Measurements from ENCODE around the gene ESPN. TPM values are rescaled to one million over a fixed set of nuclear protein-coding genes. Genes with fewer than 3 reads are reported as not detected.
A peak's percentile ranks its signal among the peaks of the same experiment; 100 is the strongest.
"Not testable (repeated sequence)": the region's sequence is repeated elsewhere in the genome, so short reads cannot be mapped to it uniquely, and the experiment has no call there.

Gene ESPN
- total RNA-seq, 2 donors from 2014 or later: 13.2 to 15.7 TPM

GRCh38 chr1:6395130-6395529 lies 29.4 kb upstream of the ESPN start:
- not testable (repeated sequence) for ATAC-seq; DNase-seq; H3K9me3 ChIP-seq (ENCODE audit: control insufficient read depth, low read length, poor library complexity, severe bottlenecking); H3K27me3 Mint-ChIP-seq; H3K36me3 Mint-ChIP-seq (ENCODE audit: low read depth)
- peaks cover 19% of the 10 kb centered on the region for H3K4me1 Mint-ChIP-seq
- peak overlapping the region; percentile 78 for H3K27ac Mint-ChIP-seq
- peak overlapping the region; percentile 70 for H3K4me3 Mint-ChIP-seq

GRCh38 chr1:6395781-6396244 lies 28.8 kb upstream of the ESPN start:
- not testable (repeated sequence) for H3K4me3 Mint-ChIP-seq; H3K36me3 Mint-ChIP-seq (ENCODE audit: low read depth); DNase-seq; H3K27me3 Mint-ChIP-seq; ATAC-seq; H3K27ac Mint-ChIP-seq; H3K9me3 ChIP-seq (ENCODE audit: control insufficient read depth, low read length, poor library complexity, severe bottlenecking)
- H3K4me1 Mint-ChIP-seq: peaks cover 19% of the 10 kb centered on the region

GRCh38 chr1:6396998-6397397 lies 27.6 kb upstream of the ESPN start:
- Mint-ChIP-seq H3K27me3 (peaks cover 5% of the 10 kb centered on the region), H3K27ac (no peak overlapping the region), H3K4me1 (peaks cover 18% of the 10 kb centered on the region), H3K4me3 (no peak overlapping the region), H3K36me3 (ENCODE audit: low read depth) (no peaks in the 10 kb centered on the region)
- ATAC-seq: no peak
- no peaks in the 10 kb centered on the region for H3K9me3 ChIP-seq (ENCODE audit: control insufficient read depth, low read length, poor library complexity, severe bottlenecking)
- DNase-seq: no peak

GRCh38 chr1:6397844-6398441 lies 26.6 kb upstream of the ESPN start:
- Mint-ChIP-seq H3K4me1 (peaks cover 13% of the 10 kb centered on the region), H3K27me3 (peaks cover 5% of the 10 kb centered on the region)

GRCh38 chr1:6399294-6399693 lies 25.3 kb upstream of the ESPN start:
- no peaks in the 10 kb centered on the region for H3K9me3 ChIP-seq (ENCODE audit: control insufficient read depth, low read length, poor library complexity, severe bottlenecking)
- Mint-ChIP-seq H3K27me3 (peaks cover 5% of the 10 kb centered on the region), H3K4me1 (peaks cover 7% of the 10 kb centered on the region), H3K4me3 (no peak overlapping the region), H3K27ac (peak overlapping the region; percentile 79), H3K36me3 (ENCODE audit: low read depth) (no peaks in the 10 kb centered on the region)
- ATAC-seq (no peak), DNase-seq (no peak)

More at GRCh38 chr1:6397844-6398441, 26.6 kb upstream of the ESPN start:
- no peaks in the 10 kb centered on the region for H3K9me3 ChIP-seq (ENCODE audit: control insufficient read depth, low read length, poor library complexity, severe bottlenecking)
- Mint-ChIP-seq H3K36me3 (ENCODE audit: low read depth) (no peaks in the 10 kb centered on the region), H3K4me3 (no peak overlapping the region), H3K27ac (no peak overlapping the region)
- no peak for ATAC-seq
- no peak for DNase-seq

- no peak overlapping the region for H3K27ac Mint-ChIP-seq
- ATAC-seq: peak; percentile 20
- H3K27me3 Mint-ChIP-seq: peaks cover 5% of the 10 kb centered on the region
These were observed 22.9 kb upstream of the ESPN start for GRCh38 chr1:6401673-6402072.

GRCh38 chr1:6408023-6408422 lies 16.6 kb upstream of the ESPN start:
- DNase-seq: no peak
- ATAC-seq: no peak
- Mint-ChIP-seq H3K27me3 (peaks cover 21% of the 10 kb centered on the region), H3K4me3 (no peak overlapping the region), H3K36me3 (ENCODE audit: low read depth) (no peaks in the 10 kb centered on the region), H3K27ac (no peak overlapping the region), H3K4me1 (peaks cover 2% of the 10 kb centered on the region)
- no peaks in the 10 kb centered on the region for H3K9me3 ChIP-seq (ENCODE audit: control insufficient read depth, low read length, poor library complexity, severe bottlenecking)

More at GRCh38 chr1:6401673-6402072, 22.9 kb upstream of the ESPN start:
- Mint-ChIP-seq H3K36me3 (ENCODE audit: low read depth) (no peaks in the 10 kb centered on the region), H3K4me1 (peaks cover 4% of the 10 kb centered on the region), H3K4me3 (no peak overlapping the region)
- no peaks in the 10 kb centered on the region for H3K9me3 ChIP-seq (ENCODE audit: control insufficient read depth, low read length, poor library complexity, severe bottlenecking)
- DNase-seq: no peak

- no peak overlapping the region for H3K27ac Mint-ChIP-seq
- H3K36me3 Mint-ChIP-seq (ENCODE audit: low read depth): no peaks in the 10 kb centered on the region
- no peak for ATAC-seq
- no peaks in the 10 kb centered on the region for H3K9me3 ChIP-seq (ENCODE audit: control insufficient read depth, low read length, poor library complexity, severe bottlenecking)
- H3K4me3 Mint-ChIP-seq: no peak overlapping the region
- peaks cover 2% of the 10 kb centered on the region for H3K4me1 Mint-ChIP-seq
- peaks cover 31% of the 10 kb centered on the region for H3K27me3 Mint-ChIP-seq
- DNase-seq: no peak
These were observed 15.5 kb upstream of the ESPN start for GRCh38 chr1:6409053-6409452.

GRCh38 chr1:6409733-6410132 lies 14.8 kb upstream of the ESPN start:
- Mint-ChIP-seq H3K27me3 (peaks cover 38% of the 10 kb centered on the region), H3K36me3 (ENCODE audit: low read depth) (no peaks in the 10 kb centered on the region), H3K4me3 (no peak overlapping the region), H3K27ac (no peak overlapping the region), H3K4me1 (peaks cover 5% of the 10 kb centered on the region)
- H3K9me3 ChIP-seq (ENCODE audit: control insufficient read depth, low read length, poor library complexity, severe bottlenecking): no peaks in the 10 kb centered on the region
- DNase-seq: no peak
- ATAC-seq: no peak

GRCh38 chr1:6410248-6410893 lies 14.2 kb upstream of the ESPN start:
- Mint-ChIP-seq H3K27me3 (peaks cover 44% of the 10 kb centered on the region), H3K36me3 (ENCODE audit: low read depth) (no peaks in the 10 kb centered on the region), H3K4me1 (peaks cover 5% of the 10 kb centered on the region), H3K4me3 (no peak overlapping the region), H3K27ac (no peak overlapping the region)
- no peak for ATAC-seq
- no peak for DNase-seq
- H3K9me3 ChIP-seq (ENCODE audit: control insufficient read depth, low read length, poor library complexity, severe bottlenecking): no peaks in the 10 kb centered on the region

GRCh38 chr1:6412896-6413295 lies 11.7 kb upstream of the ESPN start:
- Mint-ChIP-seq H3K4me3 (no peak overlapping the region), H3K27ac (no peak overlapping the region), H3K4me1 (peaks cover 5% of the 10 kb centered on the region), H3K27me3 (peaks cover 67% of the 10 kb centered on the region), H3K36me3 (ENCODE audit: low read depth) (no peaks in the 10 kb centered on the region)
- H3K9me3 ChIP-seq (ENCODE audit: control insufficient read depth, low read length, poor library complexity, severe bottlenecking): no peaks in the 10 kb centered on the region
- ATAC-seq (no peak), DNase-seq (no peak)

GRCh38 chr1:6414443-6414844 lies 10.1 kb upstream of the ESPN start:
- Mint-ChIP-seq H3K27ac (no peak overlapping the region), H3K4me3 (no peak overlapping the region), H3K36me3 (ENCODE audit: low read depth) (no peaks in the 10 kb centered on the region), H3K27me3 (peaks cover 73% of the 10 kb centered on the region), H3K4me1 (peaks cover 9% of the 10 kb centered on the region)
- DNase-seq (no peak), ATAC-seq (peak; percentile 82)
- H3K9me3 ChIP-seq (ENCODE audit: control insufficient read depth, low read length, poor library complexity, severe bottlenecking): no peaks in the 10 kb centered on the region

- no peaks in the 10 kb centered on the region for H3K36me3 Mint-ChIP-seq (ENCODE audit: low read depth)
- H3K4me1 Mint-ChIP-seq: peaks cover 12% of the 10 kb centered on the region
- H3K27me3 Mint-ChIP-seq: peaks cover 73% of the 10 kb centered on the region
- DNase-seq: no peak
- H3K9me3 ChIP-seq (ENCODE audit: control insufficient read depth, low read length, poor library complexity, severe bottlenecking): no peaks in the 10 kb centered on the region
- no peak for ATAC-seq
- no peak overlapping the region for H3K27ac Mint-ChIP-seq
- no peak overlapping the region for H3K4me3 Mint-ChIP-seq
These were observed 9.5 kb upstream of the ESPN start for GRCh38 chr1:6414881-6415626.
